Body of pancreas (tissue), 4 donors: ENCODE data around the gene FCRL6.

Experiments used
- CTCF ChIP-seq, 7 experiments: fragments of 450-650 bp in 4 of 7; fragments of 200-600 bp in 3 of 7; sonication (generic) in 3 of 7; IDR thresholded peaks; one replicate each; pipeline ENCODE4 v1.5.1; 2016 to 2019; ENCODE audit warnings: antibody characterized with exemption in 7 of 7
- POLR2A ChIP-seq, 3 donors: fragments of 450-650 bp; IDR thresholded peaks; one replicate each; pipeline ENCODE4 v1.6.1; 2016; ENCODE audit warnings: antibody characterized with exemption in 3 of 3, mild to moderate bottlenecking in 2 of 3

GRCh38 chr1:159851407-159851806, 49.2 kb downstream of the FCRL6 start:
- no peak for TF ChIP-seq CTCF (IDR thresholded peaks at IDR 0.05)
- TF ChIP-seq POLR2A (IDR thresholded peaks at IDR 0.05): no peak
